T-cell (primary cell): ENCODE data around the gene MRPS33. TPM values are rescaled to one million over a fixed set of nuclear protein-coding genes. Genes with fewer than 3 reads are reported as not detected.
A peak's percentile ranks its signal among the peaks of the same experiment; 100 is the strongest.

ENCODE experiments used
- ATAC-seq, 4 experiments: fragments of 200-7000 bp in 3 of 4; fragments of 150-1000 bp in 1 of 4; cut with Tn5 transposase; replicated peaks in 1 of 4; 1 replicate in 3 of 4; 2 replicates in 1 of 4; pipeline ENCODE4 v1.10.0; 2021; ENCODE audit warnings: moderate library complexity in 3 of 4, mild to moderate bottlenecking in 2 of 4, moderate number of reproducible peaks in 1 of 4
- CTCF ChIA-PET, 2 donors: fragments of 300-600 bp; sonication (Branson Sonifier 250); formaldehyde crosslinking; loops; one replicate each; lab custom pipeline; 2022; ENCODE audit warnings: antibody characterized with exemption in 2 of 2; lab: Charles Lee
- POLR2A ChIA-PET, 2 donors: fragments of 300-600 bp; sonication (Branson Sonifier 250); formaldehyde crosslinking; loops; one replicate each; lab custom pipeline; 2022; ENCODE audit warnings: antibody characterized with exemption in 2 of 2; lab: Charles Lee
- DNase-seq, 35 experiments: peaks; one replicate each; pipeline versions ENCODE4 v3.0.0 to v3.0.0-alpha.2; 2013 to 2023
- H3K27ac ChIP-seq: one replicate; pipeline ENCODE4 v1.5.1; 2013; ENCODE audit warnings: low read length
- H3K27me3 ChIP-seq, 2 experiments: replicated peaks in 1 of 2; 1 replicate in 1 of 2; 2 replicates in 1 of 2; pipeline versions ENCODE4 v1.6.1 to v1.7.0; 2013; ENCODE audit warnings: low read length in 1 of 2, mixed read lengths in 1 of 2; ENCODE audit not compliant: control insufficient read depth in 2 of 2, insufficient read depth in 2 of 2; ENCODE audit errors: extremely low read depth in 1 of 2
- H3K36me3 ChIP-seq, 2 donors: 1 replicate in 1 of 2; 2 replicates in 1 of 2; pipeline versions ENCODE4 v1.6.1 to v1.7.0; 2013; ENCODE audit warnings: low read length in 1 of 2; ENCODE audit not compliant: control insufficient read depth in 2 of 2, insufficient read depth in 1 of 2; ENCODE audit errors: extremely low read depth in 1 of 2
- H3K4me1 ChIP-seq, 2 experiments: 1 replicate in 1 of 2; 2 replicates in 1 of 2; pipeline versions ENCODE4 v1.6.1 to v1.7.0; 2013; ENCODE audit warnings: low read length in 2 of 2, mixed read lengths in 1 of 2; ENCODE audit not compliant: insufficient read depth in 2 of 2, control insufficient read depth in 1 of 2; ENCODE audit errors: extremely low read depth in 1 of 2
- H3K4me3 ChIP-seq, 2 donors: 1 replicate in 1 of 2; 2 replicates in 1 of 2; pipeline versions ENCODE4 v1.5.1 to v1.7.0; 2013; ENCODE audit warnings: mild to moderate bottlenecking in 2 of 2, low read length in 1 of 2, moderate library complexity in 1 of 2; ENCODE audit not compliant: control insufficient read depth in 1 of 2; ENCODE audit errors: extremely low read depth in 1 of 2
- H3K9me3 ChIP-seq: 2 replicates; pipeline ENCODE4 v1.7.0; 2013
- H3K27ac Mint-ChIP-seq, 2 donors: one replicate each; pipeline ENCODE4 v1.8.0; 2020 to 2021; ENCODE audit warnings: mild to moderate bottlenecking in 2 of 2, mixed read lengths in 2 of 2
- H3K27me3 Mint-ChIP-seq, 2 donors: one replicate each; pipeline ENCODE4 v1.8.0; 2021 to 2022; ENCODE audit warnings: mixed read lengths in 2 of 2
- H3K36me3 Mint-ChIP-seq: one replicate; pipeline ENCODE4 v1.8.0; 2021; ENCODE audit warnings: mixed read lengths
- H3K4me1 Mint-ChIP-seq, 3 donors: one replicate each; pipeline ENCODE4 v1.8.0; 2020 to 2022; ENCODE audit warnings: mixed read lengths in 3 of 3, mild to moderate bottlenecking in 1 of 3
- H3K4me3 Mint-ChIP-seq, 3 donors: one replicate each; pipeline ENCODE4 v1.8.0; 2020 to 2022; ENCODE audit warnings: mild to moderate bottlenecking in 3 of 3, mixed read lengths in 3 of 3, moderate library complexity in 3 of 3
- H3K9me3 Mint-ChIP-seq, 3 donors: one replicate each; pipeline ENCODE4 v1.8.0; 2020 to 2022; ENCODE audit warnings: mixed read lengths in 3 of 3
- WGBS: methylation state at CpG from one replicate; pipeline ENCODE4 v1.1.5; 2013; ENCODE audit warnings: missing lambda C conversion rate; ENCODE audit not compliant: insufficient coverage; 5-methylcytosine and 5-hydroxymethylcytosine counted together
- total RNA-seq, 35 experiments: library from RNA in 6 of 35; stranded (reverse) in 6 of 35; fragments of 120-200 nt in 1 of 35; gene quantifications; one replicate each; pipeline versions ENCODE4 v1.2.1 to v1.2.4 and lab custom pipeline; 2013 to 2026

MRPS33 gene
- total RNA-seq = 10 to 100 TPM; 24.2 to 45.5 (median 38.6) TPM
- total RNA-seq (2013) = 60.4 TPM
- total RNA-seq (lab: John Stamatoyannopoulos, UW) = 14.8 to 48.9 (median 22.6) reads per million in 29 experiments

GRCh38 chr7:141014524-141015395, at the start of gene MRPS33:
MRPS33 (minus strand) TSS chr7:141014952; CDS start chr7:141010633, 4,319 bp downstream.
- peaks cover 4 to 9% of the 10 kb centered on the region in 2 donors for H3K36me3 ChIP-seq
- Mint-ChIP-seq H3K4me1 (peaks cover 36 to 42% (median 39%) of the 10 kb centered on the region in 3 donors), H3K27me3 (peaks cover 5 to 13% of the 10 kb centered on the region in 2 donors), H3K9me3 (peaks cover 0 to 4% (median 2%) of the 10 kb centered on the region in 3 donors), H3K36me3 (peaks cover 7% of the 10 kb centered on the region), H3K27ac (peak within 1 kb of the TSS; percentile 98 to 100), H3K4me3 (peak within 1 kb of the TSS; percentile 82 to 98 (median 96))
- WGBS = under 1% methylated on average over 31 of the region's 47 CpGs
- CTCF ChIA-PET = interaction anchor here (0.5 to 5.1 kb wide), 14 partner anchors 9 to 722 kb away, joined by 3 to 107 read pairs (median 4); partner anchors contain the start of genes BRAF (in 1 of the 2), NDUFB2 (in 1 of the 2) and SLC37A3 (in 1 of the 2)
- H3K4me3 ChIP-seq = peak within 1 kb of the TSS; percentile 66 to 85
- POLR2A ChIA-PET = interaction anchor here (0.5 to 1.6 kb wide), 11 partner anchors 9 to 1770 kb away, joined by 3 to 23 read pairs (median 3); partner anchors contain the start of gene BRAF (in 1 of the 2)
- ATAC-seq = peak; percentile 95 to 99 (median 98)
- peak within 1 kb of the TSS; percentile 98 for H3K27ac ChIP-seq
- peaks cover 10 to 13% of the 10 kb centered on the region in 2 experiments for H3K4me1 ChIP-seq
- H3K27me3 ChIP-seq = peaks cover 0 to 3% of the 10 kb centered on the region in 2 experiments
- H3K9me3 ChIP-seq = no peaks in the 10 kb centered on the region
- DNase-seq = peak; percentile 87 to 97 (median 94)

- H3K4me1 Mint-ChIP-seq = peaks cover 14 to 16% (median 16%) of the 10 kb centered on the region in 3 donors
- CTCF ChIA-PET = no interaction called here
- Histone ChIP-seq H3K36me3 (no peaks in the 10 kb centered on the region), H3K27me3 (peaks cover 2 to 3% of the 10 kb centered on the region in 2 experiments), H3K9me3 (no peaks in the 10 kb centered on the region), H3K4me3 (no peak overlapping the region), H3K4me1 (peaks cover 0 to 10% of the 10 kb centered on the region in 2 experiments), H3K27ac (no peak overlapping the region)
- peaks cover 0 to 6% (median 0%) of the 10 kb centered on the region in 3 donors for H3K9me3 Mint-ChIP-seq
- ATAC-seq (no peak), DNase-seq (no peak)
- H3K27ac Mint-ChIP-seq = no peak overlapping the region
- H3K36me3 Mint-ChIP-seq = no peaks in the 10 kb centered on the region
- no peak overlapping the region for H3K4me3 Mint-ChIP-seq
- 83% methylated on average over 2 of the region's 3 CpGs for WGBS
- H3K27me3 Mint-ChIP-seq = peaks cover 0 to under 1% of the 10 kb centered on the region in 2 donors
- POLR2A ChIA-PET = no interaction called here
Observed at GRCh38 chr7:141057788-141058187, 43.0 kb upstream of the MRPS33 start.

GRCh38 chr7:141055146-141055545, 40.4 kb upstream of the MRPS33 start:
- peaks cover 2 to 3% of the 10 kb centered on the region in 2 experiments for H3K27me3 ChIP-seq
- H3K27ac Mint-ChIP-seq = no peak overlapping the region
- no peak for ATAC-seq

GRCh38 chr7:141053626-141054025, 38.9 kb upstream of the MRPS33 start:
- H3K4me1 Mint-ChIP-seq = peaks cover 17 to 27% (median 20%) of the 10 kb centered on the region in 3 donors
- H3K4me3 Mint-ChIP-seq = peak overlapping the region in 1 of 3 donors; percentile 32
- H3K36me3 ChIP-seq = no peaks in the 10 kb centered on the region
- CTCF ChIA-PET = interaction anchor here in 1 of 2 donors (0.7 to 1.1 kb wide), 3 partner anchors 12 to 40 kb away, joined by 4 read pairs; partner anchors contain the start of gene MRPS33
- DNase-seq = peak in 34 of 35 experiments; percentile 20 to 80 (median 58)
- H3K27ac ChIP-seq = peak overlapping the region; percentile 61
- no peaks in the 10 kb centered on the region for H3K9me3 ChIP-seq
- POLR2A ChIA-PET = no interaction called here
- no peak overlapping the region for H3K4me3 ChIP-seq
- H3K27me3 ChIP-seq = peaks cover 0 to 4% of the 10 kb centered on the region in 2 experiments
- WGBS = 4% methylated on average over 7 of the region's 9 CpGs
- H3K36me3 Mint-ChIP-seq = no peaks in the 10 kb centered on the region
- peaks cover 0 to 14% of the 10 kb centered on the region in 2 experiments for H3K4me1 ChIP-seq
- peak overlapping the region; percentile 92 for H3K27ac Mint-ChIP-seq
- peaks cover 0 to 6% (median 0%) of the 10 kb centered on the region in 3 donors for H3K9me3 Mint-ChIP-seq
- peaks cover 0 to 2% of the 10 kb centered on the region in 2 donors for H3K27me3 Mint-ChIP-seq
- ATAC-seq = peak; percentile 91 to 98 (median 96)

More at GRCh38 chr7:141055146-141055545, 40.4 kb upstream of the MRPS33 start:
- H3K4me3 ChIP-seq = no peak overlapping the region
- Mint-ChIP-seq H3K27me3 (peaks cover 0 to 2% of the 10 kb centered on the region in 2 donors), H3K9me3 (peaks cover 0 to 6% (median 0%) of the 10 kb centered on the region in 3 donors), H3K4me1 (peaks cover 17 to 27% (median 20%) of the 10 kb centered on the region in 3 donors), H3K4me3 (no peak overlapping the region), H3K36me3 (no peaks in the 10 kb centered on the region)
- H3K9me3 ChIP-seq = no peaks in the 10 kb centered on the region
- no peak for DNase-seq
- ChIA-PET CTCF (no interaction called here), POLR2A (no interaction called here)
- no peaks in the 10 kb centered on the region for H3K36me3 ChIP-seq
- no peak overlapping the region for H3K27ac ChIP-seq
- WGBS = no CpG with 5 or more reads among the region's 4 CpGs
- peaks cover 0 to 14% of the 10 kb centered on the region in 2 experiments for H3K4me1 ChIP-seq

GRCh38 chr7:141045842-141046620, 31.3 kb upstream of the MRPS33 start:
- H3K27me3 ChIP-seq = peaks cover 2 to 4% of the 10 kb centered on the region in 2 experiments
- no peak overlapping the region for H3K27ac ChIP-seq
- Mint-ChIP-seq H3K27me3 (peaks cover 10 to 15% of the 10 kb centered on the region in 2 donors), H3K9me3 (peaks cover 0 to 4% (median 0%) of the 10 kb centered on the region in 3 donors), H3K36me3 (no peaks in the 10 kb centered on the region), H3K4me1 (no peaks in the 10 kb centered on the region), H3K4me3 (no peak overlapping the region), H3K27ac (no peak overlapping the region)
- 83% methylated on average over 2 of the region's 7 CpGs for WGBS
- no peaks in the 10 kb centered on the region for H3K9me3 ChIP-seq
- no peaks in the 10 kb centered on the region for H3K36me3 ChIP-seq
- no peak for ATAC-seq
- DNase-seq = no peak
- ChIA-PET CTCF (no interaction called here), POLR2A (interaction anchor here in 1 of 2 donors (0.7 kb wide), 1 partner anchor 151 kb away, joined by 3 read pairs; no protein-coding TSS in a partner anchor)
- no peak overlapping the region for H3K4me3 ChIP-seq
- H3K4me1 ChIP-seq = no peaks in the 10 kb centered on the region
